WTC11 (cell line): ENCODE data around the gene EVL. TPM values are rescaled to one million over a fixed set of nuclear protein-coding genes. Genes with fewer than 3 reads are reported as not detected.

Experiments used
- ATAC-seq: fragments of 200-7000 bp; cut with Tn5 transposase; 2 replicates; pipeline ENCODE4 v1.10.0; 2021; ENCODE audit warnings: mild to moderate bottlenecking, moderate library complexity
- CTCF ChIA-PET: fragments of 300-600 bp; sonication (Branson Sonifier 250); formaldehyde crosslinking; loops from one replicate; lab custom pipeline; 2021; ENCODE audit warnings: antibody characterized with exemption; lab: Charles Lee
- POLR2A ChIA-PET: fragments of 350-600 bp; sonication (Branson Sonifier 250); formaldehyde crosslinking; loops from one replicate; lab custom pipeline; 2021; ENCODE audit warnings: antibody characterized with exemption; lab: Charles Lee
- DNase-seq: peaks from one replicate; pipeline ENCODE4 v3.0.0; 2021; ENCODE audit warnings: low spot score
- H3K27ac Mint-ChIP-seq: 2 replicates; pipeline ENCODE4 v1.8.0; 2021; ENCODE audit warnings: mixed read lengths
- H3K27me3 Mint-ChIP-seq: 2 replicates; pipeline ENCODE4 v1.8.0; 2021; ENCODE audit warnings: low read depth, mild to moderate bottlenecking, moderate library complexity, mixed read lengths
- H3K36me3 Mint-ChIP-seq: 2 replicates; pipeline ENCODE4 v1.8.0; 2021; ENCODE audit warnings: mixed read lengths
- H3K4me1 Mint-ChIP-seq: 2 replicates; pipeline ENCODE4 v1.8.0; 2022; ENCODE audit warnings: mixed read lengths
- H3K4me3 Mint-ChIP-seq: 2 replicates; pipeline ENCODE4 v1.8.0; 2021; ENCODE audit warnings: mild to moderate bottlenecking, moderate library complexity, mixed read lengths
- H3K9me3 Mint-ChIP-seq: 2 replicates; pipeline ENCODE4 v1.8.0; 2021; ENCODE audit warnings: mixed read lengths
- AFF4 ChIP-seq: sonication (generic); formaldehyde crosslinking; IDR thresholded peaks from 2 replicates; pipeline ENCODE4 v1.8.1; 2023; ENCODE audit warnings: mild to moderate bottlenecking, missing genetic modification reagents, borderline replicate concordance
- AR ChIP-seq: fragments of 250-450 bp; sonication (Bioruptor Pico); IDR thresholded peaks from 2 replicates; pipeline ENCODE4 v1.9.0; 2021; ENCODE audit warnings: mild to moderate bottlenecking
- FOXJ3 ChIP-seq: sonication (generic); formaldehyde crosslinking; IDR thresholded peaks from 2 replicates; pipeline ENCODE4 v1.9.0; 2021; ENCODE audit warnings: missing genetic modification reagents, mild to moderate bottlenecking, borderline replicate concordance
- GABPB1 ChIP-seq: sonication (generic); formaldehyde crosslinking; IDR thresholded peaks from 2 replicates; pipeline ENCODE4 v1.8.1; 2023; ENCODE audit warnings: mild to moderate bottlenecking, missing genetic modification reagents
- IRF1 ChIP-seq: sonication (generic); formaldehyde crosslinking; IDR thresholded peaks from 2 replicates; pipeline ENCODE4 v1.8.0; 2023; ENCODE audit warnings: missing genetic modification reagents
- MXD4 ChIP-seq: fragments of 250-450 bp; sonication (Bioruptor Pico); IDR thresholded peaks from 2 replicates; pipeline ENCODE4 v1.8.0; 2021; ENCODE audit warnings: mild to moderate bottlenecking, moderate library complexity, borderline replicate concordance
- NR1H2 ChIP-seq: sonication (generic); formaldehyde crosslinking; IDR thresholded peaks from 2 replicates; pipeline ENCODE4 v1.9.0; 2021; ENCODE audit warnings: mild to moderate bottlenecking, moderate library complexity, missing genetic modification reagents
- NR3C1 ChIP-seq: sonication (generic); formaldehyde crosslinking; conservative IDR thresholded peaks from 2 replicates; pipeline ENCODE4 v1.8.1; 2023; ENCODE audit warnings: low read depth, mild to moderate bottlenecking, missing genetic modification reagents
- OVOL2 ChIP-seq: fragments of 250-450 bp; sonication (Bioruptor Pico); IDR thresholded peaks from 2 replicates; pipeline ENCODE4 v1.9.0; 2021; ENCODE audit warnings: mild to moderate bottlenecking, borderline replicate concordance
- PRDM15 ChIP-seq: sonication (generic); formaldehyde crosslinking; IDR thresholded peaks from 2 replicates; pipeline ENCODE4 v1.8.0; 2022; ENCODE audit warnings: missing genetic modification reagents
- SP1 ChIP-seq: sonication (generic); formaldehyde crosslinking; conservative IDR thresholded peaks from 2 replicates; pipeline ENCODE4 v1.8.1; 2022; ENCODE audit warnings: missing genetic modification reagents
- TEAD4 ChIP-seq: sonication (generic); formaldehyde crosslinking; IDR thresholded peaks from 2 replicates; pipeline ENCODE4 v1.8.0; 2022; ENCODE audit warnings: mild to moderate bottlenecking, missing genetic modification reagents
- USF2 ChIP-seq: sonication (generic); formaldehyde crosslinking; IDR thresholded peaks from 2 replicates; pipeline ENCODE4 v1.8.1; 2023; ENCODE audit warnings: mild to moderate bottlenecking, missing genetic modification reagents, moderate library complexity
- ZNF121 ChIP-seq: sonication (generic); formaldehyde crosslinking; IDR thresholded peaks from 2 replicates; pipeline ENCODE4 v1.8.0; 2023; ENCODE audit warnings: missing genetic modification reagents
- ZNF281 ChIP-seq: sonication (generic); formaldehyde crosslinking; IDR thresholded peaks from 2 replicates; pipeline ENCODE4 v1.8.0; 2023; ENCODE audit warnings: mild to moderate bottlenecking, missing genetic modification reagents
- ZNF512 ChIP-seq: sonication (generic); formaldehyde crosslinking; IDR thresholded peaks from 2 replicates; pipeline ENCODE4 v1.8.1; 2022; ENCODE audit warnings: missing genetic modification reagents, borderline replicate concordance
- total RNA-seq: library from RNA; stranded (reverse); gene quantifications from 3 replicates; pipeline ENCODE4 v1.2.3, GENCODE V29; 2021

The EVL gene
- total RNA-seq, 1 experiment from 2014 or later = 60.8 TPM

GRCh38 chr14:100020629-100021028 is 44.6 kb upstream of the EVL start (continued):
- no peak for TF ChIP-seq ZNF512 (CRISPR knock-in tag)
- TF ChIP-seq NR3C1 (CRISPR knock-in tag) = no peak
- no peak for TF ChIP-seq NR1H2 (CRISPR knock-in tag)
- TF ChIP-seq PRDM15 (CRISPR knock-in tag) = no peak
- TF ChIP-seq FOXJ3 (CRISPR knock-in tag) = no peak
- TF ChIP-seq IRF1 (CRISPR knock-in tag) = no peak
- no peak for TF ChIP-seq USF2
- TF ChIP-seq OVOL2 (CRISPR knock-in tag) = no peak
- no peak for TF ChIP-seq SP1
- TF ChIP-seq GABPB1 (CRISPR knock-in tag) = no peak
- TF ChIP-seq ZNF121 (CRISPR knock-in tag) = no peak

GRCh38 chr14:100022772-100023451 is 42.3 kb upstream of the EVL start:
- POLR2A ChIA-PET = no interaction called here
- TF ChIP-seq MXD4 (CRISPR knock-in tag) (no peak), TEAD4 (CRISPR knock-in tag) (no peak), ZNF121 (CRISPR knock-in tag) (no peak), AFF4 (CRISPR knock-in tag) (no peak), AR (no peak), NR3C1 (CRISPR knock-in tag) (no peak), ZNF281 (CRISPR knock-in tag) (no peak), USF2 (no peak)

More at GRCh38 chr14:100022772-100023451, 42.3 kb upstream of the EVL start:
- Mint-ChIP-seq H3K9me3 (no peaks in the 10 kb centered on the region), H3K4me1 (peaks cover 23% of the 10 kb centered on the region), H3K27ac (no peak overlapping the region), H3K27me3 (peaks cover 14% of the 10 kb centered on the region), H3K4me3 (no peak overlapping the region), H3K36me3 (no peaks in the 10 kb centered on the region)
- CTCF ChIA-PET = interaction anchor here (0.7 kb wide), 2 partner anchors 59 to 343 kb away, joined by 3 to 4 read pairs; no protein-coding TSS in a partner anchor
- DNase-seq (no peak), ATAC-seq (no peak)
